DOHH2 (cell line): ENCODE measurements around the gene CLDN7.

Experiments used
- H3F3A ChIP-seq: fragments of 200-600 bp; sonication (generic), shearing (Covaris generic); 2 replicates; pipeline ENCODE4 v1.6.0; 2016; ENCODE audit warnings: antibody characterized with exemption, mild to moderate bottlenecking; ENCODE audit not compliant: control insufficient read depth, insufficient read depth
- H3K27ac ChIP-seq: fragments of 200-600 bp; sonication (generic); 2 replicates; pipeline ENCODE4 v1.5.1; 2014; ENCODE audit warnings: low read depth, mild to moderate bottlenecking, low read length, moderate library complexity
- H3K27me3 ChIP-seq: fragments of 200-600 bp; sonication (generic); 2 replicates; pipeline ENCODE4 v1.6.1; 2014; ENCODE audit warnings: mild to moderate bottlenecking, low read length, mixed read lengths; ENCODE audit not compliant: control insufficient read depth
- H3K36me3 ChIP-seq: fragments of 200-600 bp; sonication (generic); 2 replicates; pipeline ENCODE4 v1.6.1; 2014; ENCODE audit warnings: mild to moderate bottlenecking, low read length, moderate library complexity, mixed read lengths; ENCODE audit not compliant: control insufficient read depth
- H3K4me1 ChIP-seq: fragments of 200-600 bp; sonication (generic); 2 replicates; pipeline ENCODE4 v1.6.1; 2014; ENCODE audit warnings: mild to moderate bottlenecking, low read length, mixed read lengths; ENCODE audit not compliant: control insufficient read depth
- H3K4me2 ChIP-seq: fragments of 200-600 bp; sonication (generic); 2 replicates; pipeline ENCODE4 v1.6.0; 2014; ENCODE audit warnings: mild to moderate bottlenecking, low read length, moderate library complexity
- H3K4me3 ChIP-seq: fragments of 200-600 bp; sonication (generic); 2 replicates; pipeline ENCODE4 v1.5.1; 2014; ENCODE audit warnings: mild to moderate bottlenecking, low read length, mixed read lengths
- H3K79me2 ChIP-seq: fragments of 200-600 bp; sonication (generic); 2 replicates; pipeline ENCODE4 v1.6.1; 2014; ENCODE audit warnings: mild to moderate bottlenecking, low read length, mixed read lengths; ENCODE audit not compliant: control insufficient read depth
- H3K9me2 ChIP-seq: fragments of 200-600 bp; sonication (generic); replicated peaks from 2 replicates; pipeline ENCODE4 v1.6.1; 2014; ENCODE audit warnings: mild to moderate bottlenecking, low read length, mixed read lengths; ENCODE audit not compliant: control insufficient read depth
- H3K9me3 ChIP-seq: fragments of 200-600 bp; sonication (generic); 2 replicates; pipeline ENCODE4 v1.6.1; 2014; ENCODE audit warnings: antibody characterized with exemption, low read length, mixed read lengths; ENCODE audit not compliant: control insufficient read depth, insufficient read depth
- H4K20me1 ChIP-seq: fragments of 200-600 bp; sonication (generic); 2 replicates; pipeline ENCODE4 v1.6.0; 2014; ENCODE audit warnings: low read depth, mild to moderate bottlenecking, antibody characterized with exemption, low read length, moderate library complexity; ENCODE audit not compliant: control insufficient read depth, insufficient read depth
- CTCF ChIP-seq: fragments of 200-600 bp; sonication (generic); IDR thresholded peaks from one replicate; pipeline ENCODE4 v1.5.1; 2014; ENCODE audit warnings: antibody characterized with exemption, mild to moderate bottlenecking, low read depth, low read length; ENCODE audit not compliant: poor library complexity, severe bottlenecking
- EZH2phosphoT487 ChIP-seq: fragments of 200-600 bp; sonication (generic); IDR thresholded peaks from 2 replicates; pipeline ENCODE4 v1.6.1; 2017; ENCODE audit warnings: borderline replicate concordance, mild to moderate bottlenecking, antibody characterized with exemption, low read length, moderate library complexity, mixed read lengths

CLDN7 gene

GRCh38 chr17:7292729-7293128 is 30.5 kb upstream of the CLDN7 start:
- no peak overlapping the region for H3K27ac ChIP-seq
- no peak overlapping the region for H3K4me3 ChIP-seq
- no peaks in the 10 kb centered on the region for H4K20me1 ChIP-seq
- H3K79me2 ChIP-seq, result no peaks in the 10 kb centered on the region
- 0 out of 2 replicates have a peak, but pooled peaks cover 2% of the 10 kb centered on the region for H3F3A ChIP-seq
- H3K9me3 ChIP-seq, result no peaks in the 10 kb centered on the region
- no peaks in the 10 kb centered on the region for H3K36me3 ChIP-seq
- peaks cover 23% of the 10 kb centered on the region for H3K4me1 ChIP-seq
- TF ChIP-seq EZH2phosphoT487 (no peak), CTCF (no peak)
- no peaks in the 10 kb centered on the region for H3K9me2 ChIP-seq
- no peak overlapping the region for H3K4me2 ChIP-seq
- peaks cover 57% of the 10 kb centered on the region for H3K27me3 ChIP-seq

- no peak overlapping the region for H3K4me3 ChIP-seq
- no peaks in the 10 kb centered on the region for H3K79me2 ChIP-seq
- no peaks in the 10 kb centered on the region for H3K9me3 ChIP-seq
- H3K4me1 ChIP-seq, result peaks cover 23% of the 10 kb centered on the region
- no peaks in the 10 kb centered on the region for H4K20me1 ChIP-seq
- peaks cover 62% of the 10 kb centered on the region for H3K27me3 ChIP-seq
- no peak overlapping the region for H3K27ac ChIP-seq
- no peak overlapping the region for H3K4me2 ChIP-seq
- no peak for TF ChIP-seq EZH2phosphoT487
- TF ChIP-seq CTCF, result no peak
- H3F3A ChIP-seq, result 0 out of 2 replicates have a peak, but pooled peaks cover 2% of the 10 kb centered on the region
- H3K9me2 ChIP-seq, result no peaks in the 10 kb centered on the region
- H3K36me3 ChIP-seq, result no peaks in the 10 kb centered on the region
Measured at GRCh38 chr17:7292194-7292593, 29.9 kb upstream of the CLDN7 start.

- no peaks in the 10 kb centered on the region for H3K36me3 ChIP-seq
Measured at GRCh38 chr17:7290685-7291084, 28.4 kb upstream of the CLDN7 start.

More at GRCh38 chr17:7290685-7291084, 28.4 kb upstream of the CLDN7 start:
- Histone ChIP-seq H3K27ac (no peak overlapping the region), H4K20me1 (no peaks in the 10 kb centered on the region), H3F3A (0 out of 2 replicates have a peak, but pooled peaks cover 2% of the 10 kb centered on the region), H3K9me3 (no peaks in the 10 kb centered on the region), H3K4me1 (peaks cover 15% of the 10 kb centered on the region), H3K4me2 (no peak overlapping the region), H3K79me2 (no peaks in the 10 kb centered on the region), H3K9me2 (no peaks in the 10 kb centered on the region), H3K4me3 (no peak overlapping the region), H3K27me3 (peaks cover 70% of the 10 kb centered on the region)
- no peak for TF ChIP-seq CTCF
- TF ChIP-seq EZH2phosphoT487, result no peak
